Tibial artery (tissue), 4 donors: Measurements from ENCODE around the gene GADD45B.
"Not testable (repeated sequence)": the region's sequence is repeated elsewhere in the genome, so short reads cannot be mapped to it uniquely, and the experiment has no call there.

Experiments used
- DNase-seq, 2 donors: peaks; one replicate each; pipeline ENCODE4 v3.0.0-alpha.2; 2019
- H3K27ac ChIP-seq, 2 donors: fragments of 200-600 bp; sonication (generic) in 1 of 2; 1 replicate in 1 of 2; 2 replicates in 1 of 2; pipeline ENCODE4 v1.5.1; 2018 to 2019; ENCODE audit warnings: mild to moderate bottlenecking in 1 of 2
- H3K27me3 ChIP-seq, 2 donors: fragments of 200-600 bp; sonication (generic) in 1 of 2; one replicate each; pipeline versions ENCODE4 v1.5.1 to v1.6.0; 2016 to 2019
- H3K36me3 ChIP-seq, 3 donors: fragments of 200-600 bp; sonication (generic) in 2 of 3; one replicate each; pipeline ENCODE4 v1.5.1; 2016 to 2019; ENCODE audit warnings: mild to moderate bottlenecking in 2 of 3
- H3K4me1 ChIP-seq, 4 donors: fragments of 200-600 bp; sonication (generic) in 2 of 4; 1 replicate in 3 of 4; 2 replicates in 1 of 4; pipeline ENCODE4 v1.5.1; 2016 to 2019
- H3K4me3 ChIP-seq, 2 donors: fragments of 200-600 bp; sonication (generic) in 1 of 2; 1 replicate in 1 of 2; 2 replicates in 1 of 2; pipeline ENCODE4 v1.5.1; 2018 to 2019; ENCODE audit warnings: mild to moderate bottlenecking in 2 of 2
- H3K9me3 ChIP-seq, 3 donors: fragments of 200-600 bp; sonication (generic) in 1 of 3; one replicate each; pipeline ENCODE4 v1.5.1; 2016 to 2019
- CTCF ChIP-seq, 2 experiments: fragments of 200-600 bp in 1 of 2; fragments of 450-650 bp in 1 of 2; IDR thresholded peaks; one replicate each; pipeline ENCODE4 v1.5.1; 2017 to 2019; ENCODE audit warnings: antibody characterized with exemption in 2 of 2, mild to moderate bottlenecking in 1 of 2, moderate library complexity in 1 of 2
- intact Hi-C: fragments of 100-400 bp; cut with DNase I; formaldehyde crosslinking; loops from one replicate; pipeline ENCODE4 v1.15.0; 2023; ENCODE audit warnings: low total_unique reads

Gene GADD45B

DNA sequence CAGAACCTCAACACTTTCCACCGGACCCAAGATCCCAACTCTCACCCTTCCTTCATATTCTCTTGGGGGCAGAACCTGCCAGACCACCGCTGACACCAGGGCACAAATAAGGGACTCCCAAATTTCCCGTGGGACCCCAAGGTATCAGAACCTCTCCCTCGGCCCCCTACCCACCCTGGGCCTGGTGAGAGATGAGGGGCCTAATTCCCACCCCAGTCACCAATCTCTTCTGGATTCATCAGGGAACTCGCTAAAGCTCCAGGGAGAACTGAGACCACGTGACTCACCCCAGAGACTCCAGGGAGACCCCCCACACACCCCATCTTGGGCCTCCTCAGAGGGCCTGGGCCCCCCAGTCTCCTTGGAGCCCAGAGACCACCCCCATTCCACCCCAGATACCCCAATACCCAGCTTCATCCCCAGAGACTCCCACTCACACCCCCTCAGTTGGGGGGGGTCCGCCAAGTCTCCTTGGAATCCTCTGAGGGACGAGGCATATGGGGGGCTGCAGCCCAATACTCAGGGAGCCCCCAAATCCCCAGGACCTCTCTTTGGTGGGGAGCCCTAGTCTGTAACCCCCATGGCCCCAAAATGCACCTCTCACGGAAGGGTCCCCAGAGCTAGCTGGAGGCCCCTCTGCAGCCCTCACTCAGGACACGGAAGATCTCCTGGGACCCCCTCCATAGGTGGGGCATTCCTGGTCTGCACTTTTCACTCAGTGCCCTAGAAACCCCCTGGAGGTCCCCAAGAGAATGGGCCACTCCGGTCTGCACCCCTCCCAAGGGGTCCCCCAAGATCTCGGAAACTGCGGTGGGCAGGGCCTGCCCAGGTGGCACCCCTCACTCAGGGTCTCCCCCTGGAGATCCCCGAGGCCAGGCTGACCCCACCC, 20.7 kb upstream of the GADD45B start:
- H3K4me3 ChIP-seq: peak overlapping the region; percentile 86 to 95
- peaks cover 0 to 8% (median 0%) of the 10 kb centered on the region in 3 donors for H3K36me3 ChIP-seq
- H3K27ac ChIP-seq: peak overlapping the region; percentile 55 to 58
- DNase-seq: no peak
- no peaks in the 10 kb centered on the region for H3K9me3 ChIP-seq
- H3K4me1 ChIP-seq: peaks cover 0 to 19% (median 14%) of the 10 kb centered on the region in 4 donors
- no peaks in the 10 kb centered on the region for H3K27me3 ChIP-seq
- intact Hi-C loops: no loop called here
- no peak for TF ChIP-seq CTCF (IDR thresholded peaks at IDR 0.05)

DNA sequence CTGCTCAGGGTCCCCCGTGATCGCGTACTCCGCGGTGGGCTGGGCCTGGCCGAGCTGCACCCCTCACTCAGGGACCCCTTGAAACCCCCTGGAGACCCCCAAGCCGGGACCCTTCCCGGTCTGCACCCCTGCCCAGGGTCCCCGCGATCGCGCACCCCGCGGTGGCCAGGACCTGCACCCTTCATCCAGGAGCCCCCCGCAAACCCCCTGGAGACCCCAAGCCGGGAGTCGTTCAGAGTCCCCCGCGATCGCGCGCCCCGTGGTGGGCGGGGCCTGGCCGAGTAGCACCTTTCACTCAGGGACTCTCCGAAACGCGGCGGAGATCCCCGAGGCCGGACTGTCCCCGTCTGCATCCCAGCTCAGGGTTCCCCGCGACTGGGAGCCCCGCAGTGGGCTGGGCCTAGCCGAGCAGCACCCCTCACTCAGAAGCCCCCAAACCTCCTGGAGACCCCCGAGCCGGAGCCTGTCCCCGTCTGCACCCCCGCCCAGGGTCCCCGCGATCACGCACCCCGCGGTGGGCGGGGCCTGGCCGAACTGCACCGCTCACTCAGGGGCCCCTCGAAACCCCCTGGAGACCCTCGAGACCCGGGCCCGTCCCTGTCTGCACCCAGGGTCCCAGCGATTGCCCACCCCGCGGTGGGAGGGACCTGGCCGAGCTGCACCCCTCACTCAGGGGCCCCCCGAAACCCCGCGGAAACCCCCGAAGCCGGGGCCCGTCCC, 19.9 kb upstream of the GADD45B start:
- H3K4me1 ChIP-seq: peaks cover 0 to 19% (median 14%) of the 10 kb centered on the region in 4 donors
- peak overlapping the region; percentile 86 to 95 for H3K4me3 ChIP-seq
- no peaks in the 10 kb centered on the region for H3K27me3 ChIP-seq
- intact Hi-C loops: no loop called here
- H3K27ac ChIP-seq: peak overlapping the region; percentile 55 to 58
- no peak for TF ChIP-seq CTCF (IDR thresholded peaks at IDR 0.05)
- DNase-seq: no peak
- no peaks in the 10 kb centered on the region for H3K9me3 ChIP-seq
- peaks cover 0 to 5% (median 0%) of the 10 kb centered on the region in 3 donors for H3K36me3 ChIP-seq

- Histone ChIP-seq H3K27ac (peak overlapping the region; percentile 65 to 77), H3K27me3 (no peaks in the 10 kb centered on the region), H3K9me3 (no peaks in the 10 kb centered on the region), H3K4me3 (peak overlapping the region; percentile 86 to 95), H3K36me3 (no peaks in the 10 kb centered on the region), H3K4me1 (peaks cover 0 to 34% (median 26%) of the 10 kb centered on the region in 4 donors)
- no peak for DNase-seq
- TF ChIP-seq CTCF (IDR thresholded peaks at IDR 0.05): no peak
- intact Hi-C loops: no loop called here
These were observed 18.4 kb upstream of the GADD45B start for GRCh38 chr19:2457394-2458037.

DNA sequence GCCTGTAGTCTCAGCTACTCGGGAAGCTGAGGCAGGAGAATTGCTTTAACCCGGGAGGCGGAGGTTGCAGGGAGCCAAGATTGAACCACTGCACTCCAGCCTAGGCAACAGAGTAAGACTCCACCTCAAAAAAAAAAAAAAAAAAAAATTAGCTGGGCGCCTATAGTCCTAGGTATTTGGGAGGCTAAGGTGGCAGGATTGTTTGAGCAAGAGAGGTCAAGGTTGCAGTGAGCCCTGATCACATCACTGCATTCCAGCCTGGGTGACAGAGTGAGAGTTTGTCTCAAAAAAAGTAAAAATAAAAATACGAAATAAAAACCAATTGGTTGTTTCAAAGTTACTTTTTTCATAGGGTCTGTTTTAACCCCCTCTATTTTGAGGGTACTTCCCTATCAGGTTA, 17.9 kb upstream of the GADD45B start:
- H3K36me3 ChIP-seq: no peaks in the 10 kb centered on the region
- H3K27ac ChIP-seq: no peak overlapping the region
- no peak overlapping the region for H3K4me3 ChIP-seq
- TF ChIP-seq CTCF (IDR thresholded peaks at IDR 0.05): no peak
- no peaks in the 10 kb centered on the region for H3K9me3 ChIP-seq
- H3K4me1 ChIP-seq: peaks cover 0 to 38% (median 28%) of the 10 kb centered on the region in 4 donors
- intact Hi-C loops: no loop called here
- DNase-seq: no peak
- H3K27me3 ChIP-seq: no peaks in the 10 kb centered on the region

- DNase-seq, H3K4me3 ChIP-seq, H3K27me3 ChIP-seq, intact Hi-C loops, H3K36me3 ChIP-seq, H3K9me3 ChIP-seq, H3K27ac ChIP-seq: not testable (repeated sequence)
- H3K4me1 ChIP-seq: peaks cover 0 to 38% (median 28%) of the 10 kb centered on the region in 4 donors
These were observed 17.2 kb upstream of the GADD45B start for GRCh38 chr19:2458776-2459175.
